Suppressor macrophage (primary cell): ENCODE results near the gene POLR1D.
A peak's percentile ranks its signal among the peaks of the same experiment; 100 is the strongest.
"Not testable (repeated sequence)": the region's sequence is repeated elsewhere in the genome, so short reads cannot be mapped to it uniquely, and the experiment has no call there.

Source experiments
- DNase-seq, 4 experiments: peaks; one replicate each; pipeline ENCODE4 v3.0.0-alpha.2; 2020 to 2022

POLR1D gene

DNA sequence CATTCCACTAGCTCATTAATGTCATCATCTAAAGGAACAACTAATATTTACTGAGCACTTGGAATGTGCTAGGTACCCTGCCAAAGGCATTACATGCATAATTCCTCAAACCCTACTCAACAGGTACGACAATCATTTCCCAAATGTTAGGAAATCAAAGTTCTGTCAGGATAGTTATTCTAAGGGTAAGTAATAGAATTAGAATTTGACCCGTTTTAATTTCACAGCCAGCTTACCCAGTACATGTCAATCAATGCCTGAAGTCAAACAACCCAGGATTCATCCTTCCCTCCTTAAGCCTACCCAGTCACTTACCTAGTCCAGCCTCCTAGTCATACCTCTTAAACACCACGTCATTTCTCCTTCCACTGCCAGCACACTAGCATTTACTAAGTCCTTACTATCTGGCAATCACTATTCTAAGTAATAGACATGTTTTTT lies 3.8 kb upstream of the POLR1D start:
- DNase-seq, result no peak

DNA sequence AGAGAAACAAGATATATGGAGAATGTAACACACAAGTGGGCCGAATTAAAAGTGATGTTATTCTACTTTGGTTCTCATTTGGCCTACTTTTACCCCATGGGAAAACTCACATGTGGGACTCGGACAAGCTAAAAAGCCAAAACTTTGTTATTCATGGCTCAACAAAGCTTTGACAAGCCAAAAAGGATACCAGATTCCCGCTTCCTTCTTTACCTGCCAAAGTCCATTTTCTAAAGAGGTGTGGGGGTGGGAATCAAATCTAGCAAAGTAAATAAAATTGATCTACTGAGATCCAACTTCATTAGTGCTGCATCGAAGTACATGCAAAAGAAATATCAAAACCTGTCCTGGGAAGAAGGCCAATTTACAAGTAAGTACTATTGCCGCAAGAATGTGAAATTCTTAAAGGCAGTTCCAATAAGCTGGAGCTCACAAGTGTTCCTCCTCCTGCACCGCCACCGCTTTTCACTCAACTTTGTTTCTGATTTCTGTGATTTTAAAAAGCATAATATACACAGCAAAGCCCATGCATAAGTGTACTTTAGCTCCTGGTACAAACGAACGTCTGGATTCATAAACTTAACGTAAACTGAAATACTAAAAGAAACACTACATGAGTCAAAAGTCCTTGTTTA lies 2.5 kb upstream of the POLR1D start:
- peak in 2 of 4 experiments; percentile 8 to 23 for DNase-seq

DNA sequence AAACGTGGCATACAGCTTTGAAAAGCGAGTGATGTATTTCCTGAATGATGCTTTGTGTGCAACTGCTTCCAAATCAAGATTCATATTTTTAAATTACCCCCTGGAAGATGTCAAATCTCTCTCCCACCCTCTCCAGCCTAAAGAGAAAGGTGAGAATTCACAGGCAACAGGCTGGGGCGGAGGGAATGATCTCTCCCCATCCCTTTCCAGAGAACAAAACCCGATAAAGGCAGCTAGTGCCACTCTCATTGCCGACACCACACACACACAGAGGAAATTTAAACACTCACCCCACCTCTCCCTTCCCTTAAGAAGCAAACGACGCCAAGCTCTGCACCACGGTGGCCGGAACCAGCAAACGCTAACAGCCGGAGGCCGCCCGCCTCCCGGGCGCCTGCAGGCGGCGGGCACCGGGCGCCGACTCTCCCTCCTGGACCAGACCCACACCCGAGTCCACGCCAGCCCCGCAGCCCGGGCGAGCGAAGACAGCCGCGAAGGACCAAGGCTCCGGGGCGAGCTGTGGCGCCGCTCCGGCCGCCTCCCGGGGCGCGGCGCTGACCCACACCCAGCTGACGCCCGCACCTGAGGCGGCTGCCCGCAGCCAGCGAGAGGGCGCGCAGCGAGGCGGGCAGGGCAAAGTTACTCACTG lies 1.8 kb upstream of the POLR1D start:
- peak; percentile 51 to 77 (median 58) for DNase-seq

DNA sequence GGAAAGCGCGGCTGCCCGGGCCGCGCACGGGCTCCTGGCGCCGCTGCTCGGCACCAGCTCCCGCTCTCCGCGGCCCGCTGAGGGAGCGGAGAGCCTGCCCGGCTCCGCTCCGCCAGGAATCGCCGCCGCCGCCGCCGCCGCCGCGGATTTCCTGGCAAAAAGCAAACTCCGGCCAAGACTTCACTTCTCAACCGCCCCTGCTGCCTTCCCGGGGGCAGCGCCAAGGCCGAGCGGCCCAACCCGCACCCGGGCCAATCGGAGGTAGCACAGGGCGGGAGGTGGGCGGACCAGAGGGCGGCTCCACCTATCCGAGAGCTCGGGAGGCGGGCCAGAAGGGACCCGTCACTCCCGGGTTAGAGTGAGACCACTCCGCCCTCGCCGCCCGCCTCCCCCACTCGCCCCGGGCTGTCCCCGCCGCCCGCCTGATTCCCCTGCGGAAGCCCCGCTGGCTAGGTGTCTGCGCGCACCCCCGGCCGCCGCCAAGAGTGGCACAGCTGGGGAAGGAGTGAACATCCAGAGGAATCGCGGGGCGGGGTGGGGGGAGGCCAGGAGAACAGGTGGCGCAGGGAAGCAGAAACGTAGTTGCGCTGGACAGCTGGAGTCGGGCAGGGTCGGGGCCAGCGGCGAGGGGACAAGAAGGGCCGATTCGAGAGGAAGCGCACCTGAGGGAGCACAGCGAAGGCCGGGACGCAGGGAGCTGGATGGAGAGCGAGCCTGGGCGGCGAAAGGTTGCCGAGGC lies 1.1 kb upstream of the POLR1D start, which contains the start of gene LNX2:
TSS of gene LNX2 (minus strand) at position 153 of the 739 bp plus-strand sequence. CDS start 38,826 bp downstream, outside the sequence.
- peak; percentile 98 to 99 (median 99) for DNase-seq

DNA sequence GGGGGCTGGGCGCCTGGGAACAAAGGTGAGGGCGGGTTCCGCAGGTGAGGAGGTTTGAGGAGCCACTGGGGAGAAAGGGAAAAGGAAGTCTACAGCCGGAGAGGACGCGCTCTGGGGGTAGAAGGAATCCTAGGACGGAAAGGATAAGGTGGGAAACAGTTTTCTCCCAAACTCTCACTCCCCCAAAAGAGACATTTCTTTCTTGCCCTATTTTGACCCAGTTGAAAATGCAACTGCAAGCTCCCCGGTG lies 651 bp upstream of the POLR1D start:
- no peak for DNase-seq

DNA sequence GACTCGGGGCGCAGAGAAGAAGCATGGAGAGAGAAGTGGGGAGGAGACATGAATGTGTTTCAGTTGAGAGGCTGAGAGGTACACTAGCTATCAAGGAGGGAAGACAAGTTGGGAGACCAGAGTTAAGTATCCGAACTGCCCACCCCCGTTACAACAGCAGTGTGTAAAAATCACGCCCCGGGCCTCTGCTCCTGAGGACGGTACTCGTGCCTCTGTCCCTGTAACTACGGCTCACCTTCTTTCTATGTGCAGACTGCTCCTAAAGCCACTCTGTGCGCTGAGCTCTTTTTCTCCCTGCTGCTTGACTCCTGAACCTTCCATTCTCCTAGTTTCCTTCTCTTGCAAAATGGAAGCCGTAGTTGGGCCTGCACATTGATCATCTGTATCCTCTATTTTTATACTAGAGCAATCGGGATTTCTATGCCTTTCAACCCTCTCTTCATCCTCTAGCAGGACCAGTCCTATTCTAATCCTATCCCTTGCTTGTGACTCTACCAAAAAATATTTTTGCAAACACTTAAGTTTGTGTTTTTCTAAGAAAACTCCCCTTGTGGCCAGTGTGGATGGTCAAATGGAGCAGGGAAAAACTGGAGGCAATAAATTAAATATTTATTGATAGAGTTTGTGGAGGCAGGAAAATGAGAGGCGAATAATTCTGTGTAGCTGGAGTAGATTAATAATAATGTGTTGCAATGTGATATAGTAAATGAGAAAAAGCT lies 569 bp downstream of the POLR1D start:
- peak in 1 of 4 experiments; percentile 26 for DNase-seq

DNA sequence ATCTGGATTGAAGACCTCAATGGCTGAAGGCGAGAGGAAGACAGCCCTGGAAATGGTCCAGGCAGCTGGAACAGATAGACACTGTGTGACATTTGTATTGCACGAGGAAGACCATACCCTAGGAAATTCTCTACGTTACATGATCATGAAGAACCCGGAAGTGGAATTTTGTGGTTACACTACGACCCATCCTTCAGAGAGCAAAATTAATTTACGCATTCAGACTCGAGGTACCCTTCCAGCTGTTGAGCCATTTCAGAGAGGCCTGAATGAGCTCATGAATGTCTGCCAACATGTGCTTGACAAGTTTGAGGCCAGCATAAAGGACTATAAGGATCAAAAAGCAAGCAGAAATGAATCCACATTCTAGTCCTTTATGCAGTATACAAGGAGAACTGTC lies 1.2 kb downstream of the POLR1D start:
- DNase-seq, result no peak

DNA sequence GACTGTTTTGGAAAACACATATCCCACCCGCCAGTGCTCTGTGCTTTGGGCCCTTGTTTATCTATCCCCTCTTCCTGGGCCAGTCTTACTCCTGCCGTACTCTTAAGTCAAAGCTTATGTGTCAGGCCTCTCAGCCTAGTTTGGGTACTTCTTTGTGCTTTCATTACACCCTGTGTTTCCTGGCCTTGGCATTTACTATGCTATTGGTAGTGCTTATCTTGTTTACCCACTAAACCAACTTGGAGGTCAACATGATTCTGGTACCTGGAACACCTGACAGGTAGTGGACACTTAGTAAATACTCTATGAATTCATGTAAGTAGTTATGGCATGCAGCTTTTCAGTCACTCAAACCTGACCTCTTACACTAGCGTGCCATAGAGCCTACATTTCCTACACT lies 2.4 kb downstream of the POLR1D start:
- no peak for DNase-seq

DNA sequence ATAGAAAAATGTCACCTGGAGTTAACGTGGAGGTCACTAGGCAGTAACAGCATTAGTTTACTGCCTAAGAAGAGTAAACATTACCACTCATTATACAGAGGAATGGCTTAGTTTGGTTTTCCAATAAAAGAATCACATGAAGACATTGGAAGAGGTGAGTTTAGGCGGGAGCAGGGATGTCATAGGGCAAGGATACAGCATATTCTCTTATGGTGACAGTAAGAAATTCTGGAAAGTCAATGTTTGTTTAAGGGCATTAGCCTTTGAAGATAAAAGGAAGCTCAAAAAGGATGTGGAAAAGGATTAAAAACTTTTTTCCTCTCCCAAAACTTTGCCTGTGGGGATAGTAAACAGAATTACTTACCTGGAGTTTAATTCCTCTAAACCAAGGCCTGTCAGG lies 4.1 kb downstream of the POLR1D start:
- DNase-seq, result no peak

DNA sequence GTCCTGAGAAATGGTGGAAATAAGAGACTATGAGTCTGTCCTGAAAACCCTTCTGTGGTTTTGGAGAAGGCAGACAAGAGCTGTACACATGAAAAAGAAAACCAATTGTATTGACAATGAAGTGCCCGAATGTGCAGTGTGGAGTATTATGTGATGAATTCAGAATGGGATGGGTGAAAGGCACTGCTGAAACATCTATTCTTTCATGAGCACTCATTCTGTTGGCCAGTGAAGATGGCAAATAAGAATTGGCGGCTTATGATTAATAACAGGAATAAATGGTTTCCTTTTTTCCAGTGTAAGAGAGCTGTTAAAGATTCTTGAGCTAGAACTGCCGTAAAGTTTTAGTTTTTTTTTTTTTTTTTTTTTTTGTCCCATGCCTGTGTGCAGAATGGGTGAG lies 5.7 kb downstream of the POLR1D start:
- DNase-seq, result no peak

DNA sequence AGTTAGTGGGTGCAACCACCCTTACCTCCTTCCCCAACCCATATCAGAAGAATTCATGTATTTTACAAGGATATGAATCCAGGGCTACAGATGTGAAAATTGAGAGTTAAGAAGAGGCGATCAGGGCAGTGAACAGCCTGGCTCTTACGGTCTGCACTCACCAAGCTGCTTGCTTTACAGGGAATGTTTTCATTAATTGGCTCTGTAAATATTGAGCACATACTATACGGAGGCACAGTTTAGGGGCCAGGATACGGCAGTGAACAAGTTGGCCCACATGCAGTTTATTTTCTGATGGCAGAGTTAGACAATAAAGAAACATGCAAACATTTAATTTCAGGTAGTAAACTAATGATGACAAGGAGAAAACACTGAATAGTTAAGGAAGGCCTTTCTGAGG lies 6.4 kb downstream of the POLR1D start:
- no peak for DNase-seq

DNA sequence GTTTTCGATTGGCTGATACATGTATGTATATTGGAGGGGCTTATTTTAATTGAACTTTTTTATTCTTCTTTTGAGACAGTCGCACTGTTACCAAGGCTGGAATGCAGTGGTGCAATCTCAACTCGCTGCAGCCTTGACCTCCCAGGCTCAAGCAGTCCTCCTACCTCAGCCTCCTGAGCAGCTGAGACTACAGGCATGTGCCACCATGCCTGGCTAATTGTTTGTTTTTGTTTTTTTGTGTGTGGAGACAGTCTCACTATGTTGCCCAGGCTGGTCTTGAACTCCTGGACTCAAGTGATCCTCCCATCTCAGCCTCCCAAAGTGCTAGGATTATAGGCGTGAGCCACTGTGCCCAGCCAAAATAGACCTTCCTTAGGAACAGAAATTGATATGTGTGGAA lies 7.1 kb downstream of the POLR1D start:
- DNase-seq, result not testable (repeated sequence)

DNA sequence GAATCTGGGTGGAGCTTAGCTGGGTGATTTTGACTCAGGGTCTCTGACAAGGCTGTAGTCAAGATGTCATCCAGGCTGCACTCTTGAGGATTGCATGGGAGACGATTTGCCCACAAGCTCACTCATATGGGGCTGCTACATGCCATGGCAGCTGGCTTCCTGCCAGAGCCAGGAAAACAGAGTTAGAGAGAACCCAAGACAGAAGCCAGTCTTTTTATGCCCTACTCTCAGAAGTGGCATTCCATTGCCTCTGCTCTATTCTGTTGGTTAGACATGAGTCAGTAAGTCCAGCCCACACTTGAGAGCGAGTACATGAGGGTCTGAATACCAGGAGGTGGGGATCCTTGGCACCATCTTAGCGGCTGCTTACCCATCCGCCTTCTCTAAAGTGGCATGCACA lies 9.5 kb downstream of the POLR1D start:
- DNase-seq, result no peak

DNA sequence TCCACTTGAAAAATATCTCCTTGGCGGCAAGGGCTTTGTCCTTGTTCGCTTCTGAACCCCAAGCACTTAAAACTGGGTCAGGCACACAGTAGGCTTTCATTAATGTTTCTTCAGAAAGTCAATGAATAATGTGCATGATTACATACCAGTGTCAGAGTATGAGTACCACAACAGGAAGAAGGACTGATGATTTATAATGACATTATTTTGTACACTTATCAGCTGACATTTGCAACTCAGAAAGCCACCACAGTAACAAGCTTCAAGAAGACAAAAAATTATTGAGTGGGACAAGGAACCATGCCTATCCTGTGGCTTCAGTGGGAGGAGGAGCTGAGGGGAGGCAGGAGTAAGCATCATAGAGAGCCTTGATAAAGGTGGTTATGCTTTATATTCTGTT lies 10.0 kb downstream of the POLR1D start:
- peak in 1 of 4 experiments; percentile 24 for DNase-seq

DNA sequence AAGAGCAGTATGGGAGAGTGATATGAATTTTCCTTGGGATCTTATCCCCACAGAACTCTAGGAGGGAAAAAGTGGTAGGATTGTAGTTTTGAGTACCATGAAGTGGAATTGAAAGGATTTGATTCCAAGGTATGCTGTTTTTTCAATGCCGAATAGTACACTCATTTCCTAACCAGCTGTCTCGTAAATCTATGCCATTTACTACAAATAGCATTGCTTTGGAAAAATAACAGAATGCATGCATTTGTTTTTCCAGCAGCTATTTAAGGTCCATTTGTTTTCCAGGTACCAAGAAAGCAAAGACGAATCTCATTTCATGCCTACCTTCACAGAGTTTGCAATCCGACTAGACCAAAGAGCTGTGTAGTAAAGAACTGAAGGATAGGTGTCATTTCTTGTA lies 10.5 kb downstream of the POLR1D start:
- no peak for DNase-seq

DNA sequence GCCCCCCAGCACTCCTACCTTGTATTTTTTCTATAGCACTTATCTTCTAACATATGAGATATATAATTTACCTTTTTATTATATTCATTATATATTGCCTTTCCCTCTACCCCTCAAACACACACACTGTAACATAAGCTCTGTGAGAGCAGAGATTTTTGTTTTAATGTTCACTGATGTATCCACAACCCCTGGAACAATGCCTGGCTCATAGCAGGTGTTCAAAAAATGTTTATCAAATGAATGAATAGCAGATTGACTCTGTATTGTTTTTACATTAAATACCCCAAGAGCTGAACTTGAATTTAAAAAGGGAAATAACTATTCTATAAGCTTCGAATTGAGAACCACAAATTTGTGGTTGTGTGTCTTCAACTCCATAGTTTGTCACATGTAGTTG lies 11.0 kb downstream of the POLR1D start:
- no peak for DNase-seq

DNA sequence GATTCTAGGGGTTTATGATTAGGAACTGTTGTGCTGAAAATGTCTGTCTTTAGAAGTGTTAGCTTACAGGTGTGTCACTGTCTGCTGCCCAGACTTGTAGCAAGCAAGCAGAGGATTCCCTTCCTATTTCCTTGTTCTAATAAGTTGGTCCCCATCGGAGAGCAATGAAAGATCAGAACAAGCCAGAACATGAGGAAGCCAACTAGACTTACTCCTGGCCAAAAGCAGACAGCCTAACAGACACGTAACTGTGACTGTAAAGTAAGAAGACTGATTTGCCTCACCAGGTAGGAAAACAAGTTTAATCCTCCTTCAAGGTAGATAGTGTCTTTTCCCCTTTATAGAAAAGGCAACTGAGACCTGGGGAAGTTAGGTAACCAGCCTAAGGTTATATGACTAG lies 12.5 kb downstream of the POLR1D start:
- no peak for DNase-seq

DNA sequence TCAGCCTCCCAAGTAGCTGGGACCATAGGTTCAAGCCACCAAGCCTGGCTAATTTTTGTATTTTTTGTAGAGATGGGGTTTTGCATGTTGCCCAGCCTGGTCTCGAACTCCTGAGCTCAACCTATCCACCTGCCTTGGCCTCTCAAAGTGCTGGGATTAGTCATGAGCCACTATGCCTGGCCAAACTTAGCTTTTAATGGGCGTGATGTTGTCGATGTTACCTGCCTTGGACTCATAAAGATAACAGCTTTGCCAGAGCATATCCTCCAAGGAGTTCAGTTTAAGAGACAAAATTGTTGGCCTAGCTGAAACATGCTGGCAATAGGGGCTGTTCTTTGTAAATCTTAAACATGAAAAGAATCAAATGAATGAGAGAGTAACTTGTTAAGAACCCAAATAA lies 13.1 kb downstream of the POLR1D start:
- no peak for DNase-seq

DNA sequence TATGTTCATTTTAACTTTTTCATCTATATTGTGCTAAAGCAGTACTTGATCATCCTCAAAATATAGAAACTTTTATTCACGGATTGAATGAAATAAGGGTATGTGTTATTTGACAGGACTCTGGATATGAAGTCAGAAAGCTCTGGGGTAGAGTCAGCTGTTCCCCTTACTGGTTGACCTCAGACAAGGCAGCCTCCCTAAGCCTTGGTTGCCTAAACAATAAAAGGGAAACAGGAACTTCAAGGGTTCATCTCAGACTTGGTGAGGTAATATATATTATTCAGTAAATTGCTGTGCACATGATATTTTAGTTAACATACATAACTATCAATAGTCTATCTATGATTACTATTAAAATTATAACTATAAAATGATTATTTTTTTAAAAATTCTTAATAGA lies 13.6 kb downstream of the POLR1D start:
- DNase-seq, result peak; percentile 62 to 86 (median 81)

DNA sequence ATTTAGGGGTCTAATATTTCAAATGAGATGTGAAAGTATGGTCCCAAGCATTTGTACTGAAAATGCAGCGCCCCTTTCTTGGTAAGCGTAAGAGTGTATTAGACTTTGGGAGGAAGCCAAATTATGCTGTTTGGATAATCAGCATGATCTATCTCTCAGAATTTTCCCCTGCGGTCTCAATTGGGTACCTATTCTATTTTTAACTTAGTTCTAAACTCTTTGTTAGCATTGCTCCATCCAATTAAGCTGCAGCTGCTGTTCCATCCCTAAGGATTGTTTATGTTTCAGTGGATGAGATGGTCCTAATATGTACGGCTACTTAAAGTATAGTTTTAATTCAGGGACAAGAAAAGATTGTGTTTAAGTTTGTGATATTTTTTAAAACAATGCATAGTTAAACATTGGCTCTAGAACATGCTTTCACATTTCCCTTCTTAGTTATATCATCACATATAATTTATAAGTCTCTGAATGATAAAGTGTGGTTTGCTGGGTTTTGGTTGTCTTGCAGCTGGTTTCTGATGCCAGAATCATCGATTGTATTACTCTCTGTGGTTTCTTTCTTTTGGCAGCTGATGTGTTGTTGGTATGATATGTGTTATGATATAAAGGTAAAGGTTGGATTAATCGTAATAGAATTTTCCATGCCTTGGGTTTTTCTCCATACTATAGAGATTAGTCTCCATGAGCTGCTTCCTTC lies 15.0 kb downstream of the POLR1D start:
- no peak for DNase-seq

DNA sequence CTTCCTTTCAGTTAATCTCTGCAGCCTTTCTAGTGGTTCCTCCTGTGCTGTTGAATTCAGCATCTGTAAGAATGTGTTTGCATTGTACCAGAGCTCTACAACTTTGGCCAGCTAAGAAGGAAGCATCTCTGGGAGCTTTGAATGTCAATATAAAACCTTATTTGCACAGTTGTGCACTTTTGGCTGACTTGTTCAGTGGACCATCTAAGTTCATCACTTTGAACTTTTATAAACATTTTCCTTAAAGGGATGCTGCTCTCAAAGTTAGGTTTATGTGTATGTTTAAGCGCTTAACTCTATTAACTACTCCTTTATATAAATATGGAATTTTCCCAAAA lies 15.6 kb downstream of the POLR1D start:
- no peak for DNase-seq

DNA sequence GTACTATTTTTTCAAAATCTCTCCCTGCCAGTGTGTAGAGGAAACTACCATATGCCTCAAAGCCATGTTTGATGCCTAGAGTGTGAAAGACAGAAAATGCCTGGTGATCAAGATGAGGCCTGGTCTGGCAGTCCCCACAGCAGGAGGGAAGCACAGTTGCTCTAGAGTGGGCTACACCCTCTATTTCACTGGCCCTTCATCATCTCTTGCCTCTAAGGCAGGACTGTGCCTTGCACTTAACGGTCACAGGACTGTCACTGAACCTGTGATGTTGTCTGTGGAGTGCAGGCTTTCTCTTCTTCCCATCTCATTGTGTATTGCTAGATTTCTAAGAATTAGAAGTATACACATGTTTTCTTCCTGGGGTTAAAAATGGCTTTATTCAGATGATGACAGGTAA lies 16.3 kb downstream of the POLR1D start:
- no peak for DNase-seq

DNA sequence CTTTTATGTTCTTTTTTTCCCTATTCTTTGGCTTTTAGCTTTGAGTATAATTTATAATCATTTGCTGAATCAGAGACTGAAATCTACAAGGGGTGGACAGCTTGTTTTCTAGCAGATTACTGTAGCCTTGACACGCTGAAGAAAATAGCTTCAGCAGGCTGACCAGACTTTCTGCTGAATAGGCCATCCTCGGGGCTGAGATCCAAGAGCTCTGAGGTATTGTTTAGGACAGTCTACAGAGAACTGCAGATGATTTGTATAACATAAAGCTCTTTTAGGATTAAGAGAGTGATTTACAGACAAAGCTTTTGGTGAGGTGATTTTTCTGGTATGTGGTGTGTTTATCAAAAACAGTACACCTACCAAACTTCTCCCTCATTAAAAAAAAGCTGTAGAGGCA lies 16.8 kb downstream of the POLR1D start:
- DNase-seq, result no peak
